ENCODE results near the gene SNX22.

- TF ChIP-seq REST (IDR thresholded peaks at IDR 0.05; ENCODE audit: insufficient read depth in 1 of 2, low read depth in 2 of 2, low read length in 2 of 2) (no peak), SIN3A (IDR thresholded peaks at IDR 0.05; ENCODE audit: borderline replicate concordance, insufficient read depth, low read length) (no peak), TAF1 (IDR thresholded peaks at IDR 0.05; ENCODE audit: borderline replicate concordance, insufficient read depth, low read length) (no peak), POLR2AphosphoS5 (IDR thresholded peaks at IDR 0.05; ENCODE audit: low read depth, low read length) (no peak), FOXP2 (optimal IDR thresholded peaks at IDR 0.05; ENCODE audit: borderline replicate concordance, extremely low read depth, extremely low read length, insufficient read depth) (no peak)
Observed at GRCh38 chr15:64152507-64153387, 1.2 kb downstream of the SNX22 start.

Data from PFSK-1 (cell line).